K562 (cell line): ENCODE data around the gene PGD. TPM values are rescaled to one million over a fixed set of nuclear protein-coding genes. Genes with fewer than 3 reads are reported as not detected.
A peak's percentile ranks its signal among the peaks of the same experiment; 100 is the strongest.

Source experiments
- ARHGAP35 ChIP-seq: fragments of 450-650 bp; IDR thresholded peaks from 2 replicates; pipeline ENCODE4 v1.6.1; 2018; ENCODE audit not compliant: partially characterized antibody
- BACH1 ChIP-seq: fragments of 200-800 bp; sonication (Bioruptor generic); IDR thresholded peaks from 2 replicates; pipeline ENCODE4 v1.6.1; 2016; ENCODE audit warnings: missing genetic modification characterization, missing compliant biosample characterization
- BDP1 ChIP-seq: IDR thresholded peaks from 3 replicates; pipeline ENCODE4 v1.6.1; 2011; ENCODE audit not compliant: insufficient read length, insufficient read depth
- BHLHE40 ChIP-seq: IDR thresholded peaks from 2 replicates; pipeline ENCODE4 v1.6.1; 2011; ENCODE audit warnings: low read length, improper control_type of control experiment
- CBFA2T3 ChIP-seq: fragments of 450-650 bp; IDR thresholded peaks from 2 replicates; pipeline ENCODE4 v1.6.1; 2017
- CEBPB ChIP-seq: fragments of 450-650 bp; IDR thresholded peaks from 2 replicates; pipeline ENCODE4 v1.6.1; 2016; ENCODE audit warnings: missing genetic modification characterization, missing compliant biosample characterization
- E2F8 ChIP-seq: fragments of 450-650 bp; IDR thresholded peaks from 2 replicates; pipeline ENCODE4 v1.7.1; 2018; ENCODE audit warnings: mild to moderate bottlenecking, low read depth; ENCODE audit not compliant: partially characterized antibody
- ELF4 ChIP-seq: fragments of 450-650 bp; formaldehyde crosslinking; IDR thresholded peaks from 2 replicates; pipeline ENCODE4 v1.4.0; 2022; ENCODE audit warnings: missing genetic modification characterization
- FOSL1 ChIP-seq: fragments of 200-800 bp; sonication (Bioruptor generic); conservative IDR thresholded peaks from 2 replicates; pipeline ENCODE4 v1.6.1; 2016; ENCODE audit warnings: missing genetic modification characterization, missing compliant biosample characterization
- FOXM1 ChIP-seq, 2 experiments: fragments of 450-650 bp in 1 of 2; sonication (generic) in 1 of 2; formaldehyde crosslinking in 1 of 2; IDR thresholded peaks; 2 replicates each; pipeline versions ENCODE4 v1.6.1 to v1.9.0; 2017 to 2022; ENCODE audit warnings: low read depth in 2 of 2, mild to moderate bottlenecking in 2 of 2, missing genetic modification reagents in 1 of 2, moderate library complexity in 1 of 2
- GABPA ChIP-seq: fragments of 200-800 bp; sonication (Bioruptor generic); conservative IDR thresholded peaks from 2 replicates; pipeline ENCODE4 v1.6.1; 2016; ENCODE audit warnings: low read depth, missing genetic modification characterization, missing compliant biosample characterization
- GTF2F1 ChIP-seq: IDR thresholded peaks from 2 replicates; pipeline ENCODE4 v1.6.1; 2011; ENCODE audit warnings: low read depth, low read length, improper control_type of control experiment
- HDAC8 ChIP-seq: fragments of 450-650 bp; IDR thresholded peaks from 2 replicates; pipeline ENCODE4 v1.6.1; 2016; ENCODE audit warnings: mild to moderate bottlenecking, missing genetic modification characterization, moderate library complexity, missing compliant biosample characterization
- HLTF ChIP-seq: fragments of 450-650 bp; IDR thresholded peaks from 2 replicates; pipeline ENCODE4 v1.6.1; 2016
- MEF2D ChIP-seq: conservative IDR thresholded peaks from 2 replicates; pipeline ENCODE4 v1.6.1; 2016; ENCODE audit warnings: low read depth, missing genetic modification characterization, missing compliant biosample characterization
- POLR2B ChIP-seq: fragments of 450-650 bp; IDR thresholded peaks from 2 replicates; pipeline ENCODE4 v1.6.1; 2018; ENCODE audit warnings: low read depth; ENCODE audit not compliant: partially characterized antibody
- RBFOX2 ChIP-seq: fragments of 200-400 bp; formaldehyde crosslinking; IDR thresholded peaks from 2 replicates; pipeline ENCODE4 v1.6.1; 2017; ENCODE audit warnings: low read depth, mild to moderate bottlenecking, low read length, moderate library complexity
- RCOR1 ChIP-seq, 2 experiments: IDR thresholded peaks; 2 replicates each; pipeline ENCODE4 v1.6.1; 2012; ENCODE audit warnings: low read depth in 2 of 2, low read length in 2 of 2, borderline replicate concordance in 1 of 2, improper control_type of control experiment in 1 of 2
- TAF1 ChIP-seq: IDR thresholded peaks from 2 replicates; pipeline ENCODE4 v1.6.1; 2011; ENCODE audit warnings: mild to moderate bottlenecking, low read length, moderate library complexity; ENCODE audit not compliant: insufficient read depth, control insufficient read depth, severe bottlenecking; ENCODE audit errors: extremely low read depth
- TEAD4 ChIP-seq, 2 experiments: sonication (generic) in 1 of 2; formaldehyde crosslinking in 1 of 2; IDR thresholded peaks; 2 replicates each; pipeline versions ENCODE4 v1.6.1 to v1.8.0; 2012 to 2022; ENCODE audit warnings: borderline replicate concordance in 1 of 2, inconsistent platforms in 1 of 2, low read length in 1 of 2, mild to moderate bottlenecking in 1 of 2, missing genetic modification reagents in 1 of 2
- TRIM24 ChIP-seq, 2 experiments: fragments of 450-650 bp; IDR thresholded peaks; 2 replicates each; pipeline ENCODE4 v1.6.1; 2016
- ZNF444 ChIP-seq: fragments of 250-450 bp; sonication (Bioruptor Pico); IDR thresholded peaks from 2 replicates; pipeline ENCODE4 v1.4.0; 2020; ENCODE audit warnings: mild to moderate bottlenecking, moderate library complexity
- ZNF584 ChIP-seq: fragments of 200-800 bp; sonication (Bioruptor generic); IDR thresholded peaks from 2 replicates; pipeline ENCODE4 v1.6.1; 2016; ENCODE audit warnings: low read depth, mild to moderate bottlenecking, missing genetic modification characterization, missing compliant biosample characterization
- polyA plus RNA-seq, 8 experiments: library from polyadenylated mRNA; depleted of rRNA in 4 of 8; stranded (reverse) in 5 of 8; unstranded in 3 of 8; fragments of >200 nt; fragmentation: Nextera tagmentation in 2 of 8; fragmentation: Illumina TruSeq in 1 of 8; extraction: Ambion mirVana in 2 of 8; extraction: Trizol in 1 of 8; gene quantifications; 2 replicates each; pipeline versions ENCODE4 v1.2.1 to v1.2.3, GENCODE V29; 2011 to 2014; ENCODE audit warnings: inconsistent platforms in 1 of 8, missing spikeins in 1 of 8
- total RNA-seq, 7 experiments: library from RNA; depleted of rRNA in 6 of 7; stranded (reverse); fragments of >200 nt in 6 of 7; fragmentation: Illumina TruSeq in 2 of 7; extraction: Trizol in 2 of 7; gene quantifications; 2 replicates each; pipeline versions ENCODE4 v1.2.1 to v1.2.3, GENCODE V29; 2011 to 2021; ENCODE audit warnings: low replicate concordance in 1 of 7
- TF ChIP-seq, protein P1 (sequence below): fragments of 150-350 bp; conservative IDR thresholded peaks from 2 replicates; pipeline ENCODE4 v1.6.1; 2014; ENCODE audit warnings: low read length

Gene PGD
- total and polyA plus RNA-seq, 9 of the 15 experiments (the other 6 are each of a cell fraction or from before 2014, with no cell fraction given): 177 to 542 (median 270) TPM

DNA sequence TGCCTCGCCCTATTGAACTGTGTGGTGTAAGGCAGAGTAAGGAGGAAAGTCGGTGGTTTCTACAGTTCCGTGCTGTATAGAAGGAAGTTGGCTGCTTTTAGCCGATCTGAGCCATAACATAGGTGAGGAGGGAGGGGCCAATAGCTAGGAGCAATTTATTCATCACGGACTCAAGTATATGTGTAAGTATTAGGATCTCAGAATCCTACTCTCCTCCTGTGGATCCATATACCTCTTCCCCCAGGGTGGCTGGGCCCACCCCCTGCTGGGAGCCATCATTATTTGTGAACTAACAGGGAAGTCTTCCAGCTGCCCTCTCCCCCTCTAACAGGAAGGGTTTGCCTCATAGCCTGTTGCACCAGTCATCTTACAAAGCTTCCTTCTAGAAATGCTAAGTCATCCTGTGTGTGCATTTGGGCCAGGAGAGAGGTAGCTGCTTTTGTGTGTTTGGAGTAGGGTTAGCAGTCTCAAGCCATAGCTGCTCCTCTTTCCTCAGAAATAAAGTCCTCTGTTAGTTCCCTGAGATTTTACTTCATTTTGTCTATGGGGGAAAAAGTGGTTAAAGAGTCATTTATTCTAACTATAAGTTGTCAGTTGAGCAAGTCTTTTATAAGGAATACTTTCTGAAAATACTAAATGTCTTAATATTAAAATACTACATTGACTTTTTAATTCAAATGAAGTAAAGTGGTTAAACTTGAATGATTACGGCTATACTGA lies 16.5 kb downstream of the PGD start (continued):
- TF ChIP-seq, protein P1, sequence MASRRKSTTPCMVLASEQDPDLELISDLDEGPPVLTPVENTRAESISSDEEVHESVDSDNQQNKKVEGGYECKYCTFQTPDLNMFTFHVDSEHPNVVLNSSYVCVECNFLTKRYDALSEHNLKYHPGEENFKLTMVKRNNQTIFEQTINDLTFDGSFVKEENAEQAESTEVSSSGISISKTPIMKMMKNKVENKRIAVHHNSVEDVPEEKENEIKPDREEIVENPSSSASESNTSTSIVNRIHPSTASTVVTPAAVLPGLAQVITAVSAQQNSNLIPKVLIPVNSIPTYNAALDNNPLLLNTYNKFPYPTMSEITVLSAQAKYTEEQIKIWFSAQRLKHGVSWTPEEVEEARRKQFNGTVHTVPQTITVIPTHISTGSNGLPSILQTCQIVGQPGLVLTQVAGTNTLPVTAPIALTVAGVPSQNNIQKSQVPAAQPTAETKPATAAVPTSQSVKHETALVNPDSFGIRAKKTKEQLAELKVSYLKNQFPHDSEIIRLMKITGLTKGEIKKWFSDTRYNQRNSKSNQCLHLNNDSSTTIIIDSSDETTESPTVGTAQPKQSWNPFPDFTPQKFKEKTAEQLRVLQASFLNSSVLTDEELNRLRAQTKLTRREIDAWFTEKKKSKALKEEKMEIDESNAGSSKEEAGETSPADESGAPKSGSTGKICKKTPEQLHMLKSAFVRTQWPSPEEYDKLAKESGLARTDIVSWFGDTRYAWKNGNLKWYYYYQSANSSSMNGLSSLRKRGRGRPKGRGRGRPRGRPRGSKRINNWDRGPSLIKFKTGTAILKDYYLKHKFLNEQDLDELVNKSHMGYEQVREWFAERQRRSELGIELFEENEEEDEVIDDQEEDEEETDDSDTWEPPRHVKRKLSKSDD: no peak
- TF ChIP-seq BDP1: no peak
- peak; percentile 67 for TF ChIP-seq HDAC8
- TF ChIP-seq E2F8: no peak
- TF ChIP-seq ZNF444 (CRISPR knock-in tag): no peak
- TF ChIP-seq GABPA (tag): peak; percentile 81
- peak; percentile 31 for TF ChIP-seq POLR2B
- no peak for TF ChIP-seq HLTF
- peak; percentile 55 for TF ChIP-seq CBFA2T3
- peak; percentile 97 for TF ChIP-seq BACH1
- no peak for TF ChIP-seq TEAD4 (IDR thresholded peaks at IDR 0.05; ENCODE audit: low read length)
- no peak for TF ChIP-seq TEAD4 (CRISPR knock-in tag; IDR thresholded peaks at IDR 0.05; ENCODE audit: borderline replicate concordance)
- TF ChIP-seq TAF1: peak; percentile 68
- TF ChIP-seq RCOR1 (IDR thresholded peaks at IDR 0.05; ENCODE audit: borderline replicate concordance in 1 of 2, low read depth in 2 of 2, low read length in 2 of 2): peak in 1 of 2 experiments; percentile 87; a peak in 2 of 4 replicates
- peak; percentile 47 for TF ChIP-seq FOSL1 (tag)
- TF ChIP-seq FOXM1 (IDR thresholded peaks at IDR 0.05; ENCODE audit: low read depth): 0 out of 2 replicates have a peak, but pooled peaks have one; percentile 40
- no peak for TF ChIP-seq FOXM1 (CRISPR knock-in tag; IDR thresholded peaks at IDR 0.05; ENCODE audit: low read depth)
- TF ChIP-seq BHLHE40: 0 out of 2 replicates have a peak, but pooled peaks have one; percentile 6
- TF ChIP-seq RBFOX2: peak; percentile 44
- peak; percentile 52 to 75; a peak in 3 of 4 replicates for TF ChIP-seq TRIM24 (IDR thresholded peaks at IDR 0.05)
- TF ChIP-seq ARHGAP35: no peak
- peak; percentile 93 for TF ChIP-seq CEBPB (tag)
- TF ChIP-seq ZNF584 (CRISPR knock-in tag): peak; percentile 78; the same call in 1 of the 2 replicates
- no peak for TF ChIP-seq GTF2F1
- peak; percentile 78 for TF ChIP-seq MEF2D (tag)
- TF ChIP-seq ELF4 (CRISPR knock-in tag): 0 out of 2 replicates have a peak, but pooled peaks have one; percentile 31
